Progenitor cell of endocrine pancreas (in vitro differentiated cells): ENCODE data around the gene PPP1R14B. TPM values are rescaled to one million over a fixed set of nuclear protein-coding genes. Genes with fewer than 3 reads are reported as not detected.
A peak's percentile ranks its signal among the peaks of the same experiment; 100 is the strongest.

ENCODE experiments used
- DNase-seq: peaks from one replicate; pipeline ENCODE4 v3.0.0; 2021; ENCODE audit warnings: low spot score; ENCODE audit not compliant: unreplicated experiment
- H3K27ac Mint-ChIP-seq: 2 replicates; pipeline ENCODE4 v1.8.0; 2021; ENCODE audit warnings: mild to moderate bottlenecking, moderate library complexity, mixed read lengths
- H3K27me3 Mint-ChIP-seq: 2 replicates; pipeline ENCODE4 v1.8.0; 2021; ENCODE audit warnings: mixed read lengths
- H3K36me3 Mint-ChIP-seq: 2 replicates; pipeline ENCODE4 v1.8.0; 2022; ENCODE audit warnings: mixed read lengths; ENCODE audit not compliant: insufficient read depth
- H3K4me1 Mint-ChIP-seq: 2 replicates; pipeline ENCODE4 v1.8.0; 2021; ENCODE audit warnings: low read depth, mixed read lengths
- H3K4me3 Mint-ChIP-seq: 2 replicates; pipeline ENCODE4 v1.8.0; 2021; ENCODE audit warnings: low read depth, mild to moderate bottlenecking, moderate library complexity, mixed read lengths
- H3K9me3 Mint-ChIP-seq: 2 replicates; pipeline ENCODE4 v1.8.0; 2021; ENCODE audit warnings: low read depth, mixed read lengths
- CTCF ChIP-seq: fragments of 200-600 bp; sonication (generic); IDR thresholded peaks from one replicate; pipeline ENCODE4 v1.5.0; 2021; ENCODE audit warnings: antibody characterized with exemption, mild to moderate bottlenecking; ENCODE audit not compliant: unreplicated experiment
- total RNA-seq: library from RNA; stranded (reverse); gene quantifications from 2 replicates; pipeline ENCODE4 v1.2.1, GENCODE V29; 2021

The PPP1R14B gene
- total RNA-seq, 1 donor from 2014 or later, result 198 TPM

- Mint-ChIP-seq H3K27me3 (no peaks in the 10 kb centered on the region), H3K27ac (no peak overlapping the region), H3K4me3 (no peak overlapping the region), H3K4me1 (peaks cover 2% of the 10 kb centered on the region), H3K9me3 (no peaks in the 10 kb centered on the region), H3K36me3 (peaks cover 7% of the 10 kb centered on the region)
- TF ChIP-seq CTCF, result no peak
- DNase-seq, result no peak
These were observed 30.1 kb upstream of the PPP1R14B start for GRCh38 chr11:64276653-64277431.

GRCh38 chr11:64275841-64276240, 29.1 kb upstream of the PPP1R14B start:
- TF ChIP-seq CTCF, result no peak

GRCh38 chr11:64275031-64275800, 28.5 kb upstream of the PPP1R14B start:
- no peak for DNase-seq
- no peak overlapping the region for H3K4me3 Mint-ChIP-seq
- no peak for TF ChIP-seq CTCF
- no peak overlapping the region for H3K27ac Mint-ChIP-seq
- peaks cover 7% of the 10 kb centered on the region for H3K36me3 Mint-ChIP-seq
- peaks cover 6% of the 10 kb centered on the region for H3K4me1 Mint-ChIP-seq
- no peaks in the 10 kb centered on the region for H3K27me3 Mint-ChIP-seq
- no peaks in the 10 kb centered on the region for H3K9me3 Mint-ChIP-seq

More at GRCh38 chr11:64275841-64276240, 29.1 kb upstream of the PPP1R14B start:
- DNase-seq, result no peak
- H3K9me3 Mint-ChIP-seq, result no peaks in the 10 kb centered on the region
- peaks cover 4% of the 10 kb centered on the region for H3K4me1 Mint-ChIP-seq
- H3K27ac Mint-ChIP-seq, result no peak overlapping the region
- H3K36me3 Mint-ChIP-seq, result peaks cover 7% of the 10 kb centered on the region
- H3K27me3 Mint-ChIP-seq, result no peaks in the 10 kb centered on the region
- no peak overlapping the region for H3K4me3 Mint-ChIP-seq

- peak overlapping the region; percentile 99 for H3K27ac Mint-ChIP-seq
These were observed 22.9 kb upstream of the PPP1R14B start for GRCh38 chr11:64269540-64270220.

More at GRCh38 chr11:64269540-64270220, 22.9 kb upstream of the PPP1R14B start:
- no peaks in the 10 kb centered on the region for H3K27me3 Mint-ChIP-seq
- H3K4me1 Mint-ChIP-seq, result peaks cover 12% of the 10 kb centered on the region
- peak overlapping the region; percentile 98 for H3K4me3 Mint-ChIP-seq
- peak; percentile 19 for TF ChIP-seq CTCF
- DNase-seq, result peak; percentile 91
- H3K36me3 Mint-ChIP-seq, result peaks cover 2% of the 10 kb centered on the region
- no peaks in the 10 kb centered on the region for H3K9me3 Mint-ChIP-seq
